WERI-Rb-1 (cell line): ENCODE results near the gene OAT.

Source experiments
- DNase-seq: peaks from one replicate; pipeline ENCODE4 v3.0.0-alpha.2; 2020
- H3K27ac ChIP-seq: fragments of 250-450 bp; sonication (Bioruptor Pico); 2 replicates; pipeline ENCODE4 v1.5.1; 2020; ENCODE audit warnings: mild to moderate bottlenecking, moderate library complexity
- H3K27me3 ChIP-seq: fragments of 250-450 bp; sonication (Bioruptor Pico); 2 replicates; pipeline ENCODE4 v1.5.1; 2021; ENCODE audit warnings: mild to moderate bottlenecking, low read depth, moderate library complexity; ENCODE audit not compliant: insufficient read depth, severe bottlenecking
- H3K36me3 ChIP-seq: fragments of 250-450 bp; sonication (Bioruptor Pico); 2 replicates; pipeline ENCODE4 v1.5.1; 2020; ENCODE audit warnings: mild to moderate bottlenecking, moderate library complexity
- H3K4me3 ChIP-seq: 2 replicates; pipeline ENCODE4 v1.5.1; 2011; ENCODE audit warnings: low read depth, mild to moderate bottlenecking, control low read depth, low read length
- H3K9me3 ChIP-seq: fragments of 250-450 bp; sonication (Bioruptor Pico); 2 replicates; pipeline ENCODE4 v1.5.1; 2021; ENCODE audit warnings: mild to moderate bottlenecking, moderate library complexity; ENCODE audit not compliant: severe bottlenecking
- CTCF ChIP-seq: IDR thresholded peaks from 2 replicates; pipeline ENCODE4 v1.5.1; 2011; ENCODE audit warnings: low read depth, mild to moderate bottlenecking, control low read depth, inconsistent platforms, low read length

OAT gene

GRCh38 chr10:124357561-124357885, 61.2 kb downstream of the OAT start:
- no peak for TF ChIP-seq CTCF
- Histone ChIP-seq H3K36me3 (no peaks in the 10 kb centered on the region), H3K27me3 (peaks cover 17% of the 10 kb centered on the region), H3K4me3 (no peak overlapping the region), H3K9me3 (peaks cover 4% of the 10 kb centered on the region), H3K27ac (no peak overlapping the region)
- DNase-seq, result no peak

GRCh38 chr10:124356701-124357560, 61.8 kb downstream of the OAT start:
- no peak for DNase-seq
- Histone ChIP-seq H3K27ac (no peak overlapping the region), H3K36me3 (no peaks in the 10 kb centered on the region), H3K27me3 (peaks cover 17% of the 10 kb centered on the region), H3K4me3 (no peak overlapping the region), H3K9me3 (peaks cover 4% of the 10 kb centered on the region)
- no peak for TF ChIP-seq CTCF

- peaks cover 3% of the 10 kb centered on the region for H3K9me3 ChIP-seq
- no peak for TF ChIP-seq CTCF
- H3K27ac ChIP-seq, result no peak overlapping the region
- H3K4me3 ChIP-seq, result peak overlapping the region; percentile 37
- peaks cover 17% of the 10 kb centered on the region for H3K27me3 ChIP-seq
- no peaks in the 10 kb centered on the region for H3K36me3 ChIP-seq
- DNase-seq, result peak; percentile 47
These were observed 64.0 kb downstream of the OAT start for GRCh38 chr10:124354411-124355382.

- no peak for TF ChIP-seq CTCF
- Histone ChIP-seq H3K27me3 (peaks cover 20% of the 10 kb centered on the region), H3K27ac (no peak overlapping the region), H3K9me3 (no peaks in the 10 kb centered on the region), H3K4me3 (no peak overlapping the region), H3K36me3 (no peaks in the 10 kb centered on the region)
- no peak for DNase-seq
These were observed 64.8 kb downstream of the OAT start for GRCh38 chr10:124353896-124354295.

- Histone ChIP-seq H3K9me3 (no peaks in the 10 kb centered on the region), H3K4me3 (no peak overlapping the region), H3K36me3 (no peaks in the 10 kb centered on the region), H3K27ac (no peak overlapping the region), H3K27me3 (peaks cover 20% of the 10 kb centered on the region)
- DNase-seq, result no peak
- TF ChIP-seq CTCF, result no peak
These were observed 65.5 kb downstream of the OAT start for GRCh38 chr10:124353091-124353815.
